ENCODE results near the gene HYAL3. TPM values are rescaled to one million over a fixed set of nuclear protein-coding genes. Genes with fewer than 3 reads are reported as not detected.

HYAL3 gene
- total RNA-seq, 1 donor from 2014 or later, result 3.6 TPM

DNA sequence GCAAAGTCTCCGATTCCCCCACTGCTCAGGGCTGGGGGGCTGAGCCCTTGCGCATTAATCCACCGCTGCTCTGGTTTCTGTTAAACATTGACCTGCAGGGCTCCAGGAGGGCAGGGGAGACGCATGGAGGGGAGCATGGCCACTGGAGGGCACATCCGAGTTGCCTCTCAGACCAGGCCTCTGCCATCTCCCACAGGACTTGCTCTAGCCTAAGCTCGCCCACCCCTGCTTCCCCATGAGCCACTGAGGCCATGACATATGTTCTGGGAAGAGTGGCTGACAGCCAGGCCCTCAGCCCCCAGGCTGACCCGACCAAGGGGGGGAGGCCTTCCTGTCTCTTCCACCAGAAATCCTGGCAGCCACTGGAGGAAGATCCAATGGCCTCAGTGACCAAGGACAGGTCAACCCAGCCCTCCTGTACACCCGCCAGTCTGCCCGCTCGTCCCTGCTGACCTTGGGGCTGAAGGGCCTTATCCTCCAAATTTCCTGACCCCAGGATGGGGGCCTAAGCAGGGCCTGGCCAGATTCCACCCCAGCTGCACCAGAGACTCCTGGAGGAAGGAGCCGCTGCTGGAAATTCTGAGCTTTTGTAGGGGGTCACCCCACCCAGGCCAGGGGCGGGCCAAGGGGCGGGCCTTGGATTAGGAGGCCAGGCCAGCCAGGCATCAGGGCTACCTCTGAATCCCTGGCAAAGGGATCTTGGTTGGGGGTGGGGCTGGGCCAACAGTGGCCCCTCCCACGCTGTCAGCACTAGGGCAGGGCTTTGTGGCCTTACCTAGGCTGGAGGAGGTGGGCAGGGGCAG, 4.0 kb upstream of the HYAL3 start, which contains the start of gene HYAL1:
Gene HYAL1, minus strand, starts transcription at position 562 of the 803 bp plus-strand sequence. CDS start 618 bp downstream, outside the sequence.
- Mint-ChIP-seq H3K4me1 (ENCODE audit: low read depth) (peaks cover 17% of the 10 kb centered on the region), H3K27ac (peak within 1 kb of the TSS; percentile 83), H3K36me3 (ENCODE audit: insufficient read depth) (no peaks in the 10 kb centered on the region), H3K4me3 (ENCODE audit: low read depth) (no peak within 1 kb of the TSS), H3K9me3 (ENCODE audit: low read depth) (no peaks in the 10 kb centered on the region), H3K27me3 (no peaks in the 10 kb centered on the region)
- TF ChIP-seq, protein P1, sequence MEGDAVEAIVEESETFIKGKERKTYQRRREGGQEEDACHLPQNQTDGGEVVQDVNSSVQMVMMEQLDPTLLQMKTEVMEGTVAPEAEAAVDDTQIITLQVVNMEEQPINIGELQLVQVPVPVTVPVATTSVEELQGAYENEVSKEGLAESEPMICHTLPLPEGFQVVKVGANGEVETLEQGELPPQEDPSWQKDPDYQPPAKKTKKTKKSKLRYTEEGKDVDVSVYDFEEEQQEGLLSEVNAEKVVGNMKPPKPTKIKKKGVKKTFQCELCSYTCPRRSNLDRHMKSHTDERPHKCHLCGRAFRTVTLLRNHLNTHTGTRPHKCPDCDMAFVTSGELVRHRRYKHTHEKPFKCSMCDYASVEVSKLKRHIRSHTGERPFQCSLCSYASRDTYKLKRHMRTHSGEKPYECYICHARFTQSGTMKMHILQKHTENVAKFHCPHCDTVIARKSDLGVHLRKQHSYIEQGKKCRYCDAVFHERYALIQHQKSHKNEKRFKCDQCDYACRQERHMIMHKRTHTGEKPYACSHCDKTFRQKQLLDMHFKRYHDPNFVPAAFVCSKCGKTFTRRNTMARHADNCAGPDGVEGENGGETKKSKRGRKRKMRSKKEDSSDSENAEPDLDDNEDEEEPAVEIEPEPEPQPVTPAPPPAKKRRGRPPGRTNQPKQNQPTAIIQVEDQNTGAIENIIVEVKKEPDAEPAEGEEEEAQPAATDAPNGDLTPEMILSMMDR (IDR thresholded peaks at IDR 0.05; ENCODE audit: unreplicated experiment), result peak; percentile 23
- DNase-seq (ENCODE audit: low spot score, unreplicated experiment), result no peak

DNA sequence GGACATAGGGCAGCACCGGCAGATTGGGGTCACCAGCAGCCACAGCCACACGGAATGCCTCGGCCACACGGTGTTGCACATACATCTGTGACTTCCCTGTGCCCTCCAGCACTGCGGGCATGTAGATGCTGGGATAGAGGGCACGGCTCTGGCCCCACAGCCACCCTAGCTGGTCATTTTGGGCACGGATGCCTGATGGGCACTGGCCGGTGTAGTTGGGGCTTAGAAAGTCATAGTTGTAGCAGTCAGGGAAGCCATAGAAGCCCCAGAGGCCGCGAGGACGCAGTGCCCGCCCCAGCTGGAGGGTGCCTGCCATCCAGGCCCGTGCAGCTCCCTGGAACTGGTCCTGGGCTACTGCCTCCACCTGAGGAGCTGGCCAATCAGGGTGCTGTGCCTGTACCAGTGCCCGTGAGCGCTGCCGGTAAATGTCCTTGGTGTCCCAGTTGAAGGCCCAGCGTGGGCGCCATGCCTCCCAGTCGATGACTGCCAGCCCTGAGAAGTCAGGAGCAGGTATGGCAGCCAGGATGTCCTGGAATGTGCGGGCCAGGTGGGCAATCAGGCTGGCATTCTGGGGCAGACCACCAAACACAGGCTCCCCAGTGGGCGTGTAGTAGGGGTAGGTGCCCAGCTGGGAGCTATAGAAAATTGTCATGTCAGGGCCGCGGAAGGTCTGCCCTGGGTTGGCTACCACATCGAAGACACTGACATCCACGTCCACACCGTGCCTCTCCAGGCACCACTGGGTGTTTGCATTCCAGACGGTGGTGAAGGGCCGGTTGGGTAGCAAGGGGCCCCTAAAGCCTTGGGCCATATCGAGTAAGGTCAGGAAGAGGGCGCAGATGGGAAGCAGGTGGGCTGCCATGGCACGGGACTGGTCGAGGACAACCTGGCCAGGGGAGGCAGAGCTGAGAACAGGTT, 3.1 kb upstream of the HYAL3 start:
- TF ChIP-seq, protein P1 (IDR thresholded peaks at IDR 0.05; ENCODE audit: unreplicated experiment), result no peak
- peaks cover 17% of the 10 kb centered on the region for H3K4me1 Mint-ChIP-seq (ENCODE audit: low read depth)
- peak overlapping the region; percentile 46 for H3K27ac Mint-ChIP-seq

DNA sequence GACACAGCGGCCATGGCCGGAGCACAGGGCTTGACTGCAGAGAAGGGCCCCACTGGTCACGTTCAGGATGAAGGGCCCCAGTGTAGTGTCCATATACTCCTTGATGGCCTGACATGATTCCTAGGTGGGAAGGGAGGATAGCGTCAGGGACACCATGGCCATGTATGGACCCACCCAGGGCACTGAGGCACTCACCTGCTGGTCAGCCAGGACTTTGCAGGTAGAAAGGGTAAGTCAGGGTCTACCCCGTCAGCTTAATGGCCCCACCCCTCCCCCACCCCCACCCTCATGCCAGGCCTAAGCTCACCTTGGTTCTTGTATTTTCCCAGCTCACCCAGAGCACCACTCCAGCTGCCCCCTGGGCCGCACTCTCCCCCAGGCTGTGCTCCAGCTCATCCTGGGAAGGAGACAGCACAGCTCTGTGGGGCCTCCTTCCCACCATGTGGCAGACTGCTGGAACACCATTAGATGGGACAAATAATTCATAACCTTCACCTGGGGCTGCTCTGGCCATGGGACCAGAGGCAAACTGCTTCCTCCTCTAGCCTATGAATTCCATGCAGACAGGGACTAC, 1.6 kb upstream of the HYAL3 start:
- TF ChIP-seq, protein P1 (IDR thresholded peaks at IDR 0.05; ENCODE audit: unreplicated experiment), result no peak
- no peak for DNase-seq (ENCODE audit: low spot score, unreplicated experiment)
- H3K36me3 Mint-ChIP-seq (ENCODE audit: insufficient read depth), result no peaks in the 10 kb centered on the region
- H3K27me3 Mint-ChIP-seq, result no peaks in the 10 kb centered on the region
- no peaks in the 10 kb centered on the region for H3K9me3 Mint-ChIP-seq (ENCODE audit: low read depth)
- H3K27ac Mint-ChIP-seq, result no peak overlapping the region
- peaks cover 17% of the 10 kb centered on the region for H3K4me1 Mint-ChIP-seq (ENCODE audit: low read depth)
- H3K4me3 Mint-ChIP-seq (ENCODE audit: low read depth), result no peak overlapping the region

More for the DNA sequence above, 3.1 kb upstream of the HYAL3 start:
- no peaks in the 10 kb centered on the region for H3K36me3 Mint-ChIP-seq (ENCODE audit: insufficient read depth)
- H3K27me3 Mint-ChIP-seq, result no peaks in the 10 kb centered on the region
- no peak overlapping the region for H3K4me3 Mint-ChIP-seq (ENCODE audit: low read depth)
- no peak for DNase-seq (ENCODE audit: low spot score, unreplicated experiment)
- no peaks in the 10 kb centered on the region for H3K9me3 Mint-ChIP-seq (ENCODE audit: low read depth)

DNA sequence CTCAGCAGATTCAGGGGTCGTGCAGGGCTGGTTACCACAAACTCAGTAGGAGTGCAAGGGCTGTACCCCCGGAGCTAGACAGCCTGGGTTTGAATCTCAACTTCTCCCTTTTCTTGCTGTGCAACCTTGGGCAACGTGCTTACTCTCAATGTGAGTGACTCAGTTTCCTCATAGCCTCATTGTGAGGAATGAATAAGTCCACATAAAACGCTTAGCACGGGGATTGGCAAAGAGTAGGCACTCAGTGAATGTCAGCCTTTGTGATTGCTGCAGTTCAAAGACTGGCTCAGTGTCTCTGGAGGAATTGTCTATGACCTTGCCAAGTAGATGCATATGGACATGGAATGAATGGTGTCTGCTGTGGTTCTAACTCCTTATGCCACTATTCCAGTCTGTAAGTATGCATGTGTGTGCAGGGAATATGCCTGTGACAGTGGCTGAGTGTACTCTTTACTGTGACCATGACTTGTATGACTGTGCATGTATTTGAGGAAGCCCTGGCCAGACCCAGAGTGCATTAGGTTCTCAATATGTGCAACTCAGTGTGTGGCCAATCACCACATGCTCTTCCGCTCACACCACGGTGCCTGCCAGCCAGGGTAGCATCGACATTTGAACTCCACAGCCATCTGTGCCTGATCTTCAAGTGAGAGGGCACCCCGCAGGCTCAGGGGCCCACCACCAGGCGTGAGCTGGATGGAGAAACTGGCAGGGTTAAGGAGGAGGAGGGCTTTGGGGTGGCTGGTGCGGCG, 900 bp upstream of the HYAL3 start:
- Mint-ChIP-seq H3K4me3 (ENCODE audit: low read depth) (peak overlapping the region; percentile 90), H3K27ac (peak overlapping the region; percentile 98), H3K36me3 (ENCODE audit: insufficient read depth) (no peaks in the 10 kb centered on the region), H3K27me3 (no peaks in the 10 kb centered on the region), H3K4me1 (ENCODE audit: low read depth) (peaks cover 17% of the 10 kb centered on the region), H3K9me3 (ENCODE audit: low read depth) (no peaks in the 10 kb centered on the region)
- DNase-seq (ENCODE audit: low spot score, unreplicated experiment), result no peak
- TF ChIP-seq, protein P1 (IDR thresholded peaks at IDR 0.05; ENCODE audit: unreplicated experiment), result no peak

All from progenitor cell of endocrine pancreas (in vitro differentiated cells).